HepG2 (cell line): ENCODE measurements around the gene PCAT6. TPM values are rescaled to one million over a fixed set of nuclear protein-coding genes. Genes with fewer than 3 reads are reported as not detected.

Experiments used
- AKAP8 ChIP-seq: sonication (generic); formaldehyde crosslinking; IDR thresholded peaks from 2 replicates; pipeline ENCODE4 v1.5.1; 2020; ENCODE audit warnings: mild to moderate bottlenecking, missing genetic modification reagents
- BRD4 ChIP-seq: sonication (generic); formaldehyde crosslinking; IDR thresholded peaks from 2 replicates; pipeline ENCODE4 v1.4.0; 2020; ENCODE audit warnings: missing genetic modification reagents
- CBX5 ChIP-seq: sonication (generic); formaldehyde crosslinking; IDR thresholded peaks from 2 replicates; pipeline ENCODE4 v1.4.0; 2020; ENCODE audit warnings: missing genetic modification reagents, borderline replicate concordance
- CHD2 ChIP-seq: IDR thresholded peaks from 2 replicates; pipeline ENCODE4 v1.6.1; 2011; ENCODE audit warnings: low read depth, low read length, improper control_type of control experiment
- EP300 ChIP-seq, 3 experiments: sonication (generic) in 1 of 3; formaldehyde crosslinking in 1 of 3; IDR thresholded peaks; 2 replicates each; pipeline versions ENCODE4 v1.5.1 to v1.6.1; 2011 to 2020; ENCODE audit warnings: low read depth in 2 of 3, low read length in 2 of 3, borderline replicate concordance in 1 of 3, improper control_type of control experiment in 1 of 3, mild to moderate bottlenecking in 1 of 3, missing genetic modification reagents in 1 of 3, moderate library complexity in 1 of 3
- FIP1L1 ChIP-seq: fragments of 200-400 bp; formaldehyde crosslinking; IDR thresholded peaks from 2 replicates; pipeline ENCODE4 v1.6.1; 2018; ENCODE audit warnings: low read depth, mild to moderate bottlenecking, low read length, moderate library complexity, borderline replicate concordance; ENCODE audit not compliant: insufficient read depth
- FOXC1 ChIP-seq: sonication (generic); formaldehyde crosslinking; IDR thresholded peaks from 2 replicates; pipeline ENCODE4 v1.8.0; 2022; ENCODE audit warnings: mild to moderate bottlenecking, missing genetic modification reagents, borderline replicate concordance
- FOXJ3 ChIP-seq: sonication (generic); formaldehyde crosslinking; IDR thresholded peaks from 2 replicates; pipeline ENCODE4 v1.4.0; 2020; ENCODE audit warnings: missing genetic modification reagents, mild to moderate bottlenecking, borderline replicate concordance
- FOXM1 ChIP-seq: sonication (generic); formaldehyde crosslinking; IDR thresholded peaks from 2 replicates; pipeline ENCODE4 v1.5.0; 2020; ENCODE audit warnings: missing genetic modification reagents
- FOXP1 ChIP-seq, 2 experiments: fragments of 450-650 bp in 1 of 2; IDR thresholded peaks; 2 replicates each; pipeline ENCODE4 v1.6.1; 2017 to 2018; ENCODE audit warnings: antibody characterized with exemption in 1 of 2
- GATAD2A ChIP-seq: IDR thresholded peaks from 2 replicates; pipeline ENCODE4 v1.6.1; 2016
- HNRNPH1 ChIP-seq: fragments of 200-400 bp; formaldehyde crosslinking; optimal IDR thresholded peaks from 2 replicates; pipeline ENCODE3; 2017; ENCODE audit warnings: mild to moderate bottlenecking, low read depth, low read length
- MEIS1 ChIP-seq: sonication (generic); formaldehyde crosslinking; IDR thresholded peaks from 2 replicates; pipeline ENCODE4 v1.9.0; 2021; ENCODE audit warnings: mild to moderate bottlenecking, missing genetic modification reagents, moderate library complexity, borderline replicate concordance
- NBN ChIP-seq: fragments of 450-650 bp; conservative IDR thresholded peaks from 2 replicates; pipeline ENCODE4 v1.6.1; 2017
- NONO ChIP-seq, 2 experiments: fragments of 450-650 bp in 1 of 2; sonication (generic) in 1 of 2; formaldehyde crosslinking in 1 of 2; IDR thresholded peaks in 1 of 2; conservative IDR thresholded peaks in 1 of 2; 2 replicates each; pipeline versions ENCODE4 v1.6.1 to v1.8.0; 2017 to 2022; ENCODE audit warnings: mild to moderate bottlenecking in 1 of 2, missing genetic modification reagents in 1 of 2, moderate library complexity in 1 of 2
- PAXIP1 ChIP-seq: sonication (generic); formaldehyde crosslinking; conservative IDR thresholded peaks from 2 replicates; pipeline ENCODE4 v1.4.0; 2020; ENCODE audit warnings: mild to moderate bottlenecking, missing genetic modification reagents, moderate library complexity
- STAG1 ChIP-seq: sonication (generic); formaldehyde crosslinking; IDR thresholded peaks from 2 replicates; pipeline ENCODE4 v1.4.0; 2020; ENCODE audit warnings: missing genetic modification reagents
- TARDBP ChIP-seq: sonication (generic); formaldehyde crosslinking; IDR thresholded peaks from 2 replicates; pipeline ENCODE4 v1.8.0; 2022; ENCODE audit warnings: mild to moderate bottlenecking, missing genetic modification reagents
- YEATS4 ChIP-seq: sonication (generic); formaldehyde crosslinking; IDR thresholded peaks from 2 replicates; pipeline ENCODE4 v1.4.0; 2020; ENCODE audit warnings: missing genetic modification reagents, borderline replicate concordance
- ZBTB25 ChIP-seq: IDR thresholded peaks from 2 replicates; pipeline ENCODE4 v1.6.1; 2018; ENCODE audit warnings: missing genetic modification reagents
- ZNF3 ChIP-seq: IDR thresholded peaks from 2 replicates; pipeline ENCODE4 v1.7.0; 2017; ENCODE audit warnings: inconsistent platforms
- ZNF441 ChIP-seq: sonication (generic); formaldehyde crosslinking; IDR thresholded peaks from 2 replicates; pipeline ENCODE4 v1.7.0; 2021; ENCODE audit warnings: missing genetic modification reagents, borderline replicate concordance
- ZSCAN22 ChIP-seq: sonication (generic); formaldehyde crosslinking; IDR thresholded peaks from 2 replicates; pipeline ENCODE4 v1.4.0; 2020; ENCODE audit warnings: mild to moderate bottlenecking, missing genetic modification reagents
- polyA plus RNA-seq, 8 experiments: library from polyadenylated mRNA; depleted of rRNA in 3 of 8; stranded (reverse) in 7 of 8; unstranded in 1 of 8; fragments of >200 nt; fragmentation: Illumina TruSeq in 4 of 8; extraction: Trizol in 4 of 8; gene quantifications; 2 replicates each; pipeline versions ENCODE4 v1.2.1 to v1.2.3, GENCODE V29; 2011 to 2016; ENCODE audit warnings: low read depth in 4 of 8, missing spikeins in 1 of 8, mixed read lengths in 1 of 8; ENCODE audit not compliant: insufficient read depth in 1 of 8
- total RNA-seq, 5 experiments: library from RNA; depleted of rRNA; stranded (reverse); fragments of >200 nt; fragmentation: Illumina TruSeq; extraction: Trizol; gene quantifications; 2 replicates each; pipeline ENCODE4 v1.2.3, GENCODE V29; 2016; ENCODE audit warnings: low read depth in 1 of 5
- TF ChIP-seq, protein P1 (sequence below): sonication (generic); formaldehyde crosslinking; IDR thresholded peaks from 2 replicates; pipeline ENCODE4 v1.4.0; 2020; ENCODE audit warnings: missing genetic modification reagents

The PCAT6 gene
- total and polyA plus RNA-seq, 2 of the 13 experiments (the other 11 are each of a cell fraction or from before 2014, with no cell fraction given): 0.60 to 4.4 TPM

GRCh38 chr1:202857136-202857610 is 46.4 kb downstream of the PCAT6 start (continued):
- peak; percentile 80 for TF ChIP-seq PAXIP1 (CRISPR knock-in tag)
- TF ChIP-seq FOXJ3 (CRISPR knock-in tag): peak; percentile 74; the same call in 1 of the 2 replicates
- TF ChIP-seq ZNF3 (CRISPR knock-in tag): no peak
- TF ChIP-seq, protein P1, sequence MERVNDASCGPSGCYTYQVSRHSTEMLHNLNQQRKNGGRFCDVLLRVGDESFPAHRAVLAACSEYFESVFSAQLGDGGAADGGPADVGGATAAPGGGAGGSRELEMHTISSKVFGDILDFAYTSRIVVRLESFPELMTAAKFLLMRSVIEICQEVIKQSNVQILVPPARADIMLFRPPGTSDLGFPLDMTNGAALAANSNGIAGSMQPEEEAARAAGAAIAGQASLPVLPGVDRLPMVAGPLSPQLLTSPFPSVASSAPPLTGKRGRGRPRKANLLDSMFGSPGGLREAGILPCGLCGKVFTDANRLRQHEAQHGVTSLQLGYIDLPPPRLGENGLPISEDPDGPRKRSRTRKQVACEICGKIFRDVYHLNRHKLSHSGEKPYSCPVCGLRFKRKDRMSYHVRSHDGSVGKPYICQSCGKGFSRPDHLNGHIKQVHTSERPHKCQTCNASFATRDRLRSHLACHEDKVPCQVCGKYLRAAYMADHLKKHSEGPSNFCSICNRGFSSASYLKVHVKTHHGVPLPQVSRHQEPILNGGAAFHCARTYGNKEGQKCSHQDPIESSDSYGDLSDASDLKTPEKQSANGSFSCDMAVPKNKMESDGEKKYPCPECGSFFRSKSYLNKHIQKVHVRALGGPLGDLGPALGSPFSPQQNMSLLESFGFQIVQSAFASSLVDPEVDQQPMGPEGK: peak; percentile 65; the same call in 1 of the 2 replicates
- 0 out of 2 replicates have a peak, but pooled peaks have one; percentile 46 for TF ChIP-seq CBX5 (CRISPR knock-in tag)
- peak; percentile 47; the same call in 1 of the 2 replicates for TF ChIP-seq GATAD2A
- no peak for TF ChIP-seq STAG1 (CRISPR knock-in tag)
- peak; percentile 60 for TF ChIP-seq TARDBP (CRISPR knock-in tag)
- TF ChIP-seq NBN: no peak
- TF ChIP-seq NONO (IDR thresholded peaks at IDR 0.05): no peak
- TF ChIP-seq NONO (CRISPR knock-in tag; conservative IDR thresholded peaks at IDR 0.05): 0 out of 2 replicates have a peak, but pooled peaks have one; percentile 48
- no peak for TF ChIP-seq FOXP1 (IDR thresholded peaks at IDR 0.05)
- peak; percentile 21; the same call in 1 of the 2 replicates for TF ChIP-seq FOXP1 (CRISPR knock-in tag; IDR thresholded peaks at IDR 0.05)
- TF ChIP-seq ZBTB25: peak; percentile 51; the same call in 1 of the 2 replicates
- peak in 1 of 2 experiments; percentile 47; a peak in 1 of 4 replicates for TF ChIP-seq EP300 (IDR thresholded peaks at IDR 0.05; ENCODE audit: low read depth in 2 of 2, low read length in 2 of 2)
- no peak for TF ChIP-seq EP300 (CRISPR knock-in tag; IDR thresholded peaks at IDR 0.05; ENCODE audit: borderline replicate concordance)
- no peak for TF ChIP-seq ZSCAN22 (CRISPR knock-in tag)
- TF ChIP-seq FIP1L1: no peak
- no peak for TF ChIP-seq CHD2
- TF ChIP-seq HNRNPH1: no peak
- peak; percentile 9; the same call in 1 of the 2 replicates for TF ChIP-seq BRD4 (CRISPR knock-in tag)
- 0 out of 2 replicates have a peak, but pooled peaks have one; percentile 46 for TF ChIP-seq ZNF441
- TF ChIP-seq AKAP8 (CRISPR knock-in tag): no peak
- TF ChIP-seq FOXM1 (CRISPR knock-in tag): no peak
- 0 out of 2 replicates have a peak, but pooled peaks have one; percentile 28 for TF ChIP-seq FOXC1
- no peak for TF ChIP-seq MEIS1 (CRISPR knock-in tag)
- peak; percentile 31; the same call in 1 of the 2 replicates for TF ChIP-seq YEATS4 (CRISPR knock-in tag)
